ENCODE measurements around the gene SDR9C7. TPM values are rescaled to one million over a fixed set of nuclear protein-coding genes. Genes with fewer than 3 reads are reported as not detected.

SDR9C7 gene
- total and polyA plus RNA-seq, 2 experiments from 2014 or later = not detected

DNA sequence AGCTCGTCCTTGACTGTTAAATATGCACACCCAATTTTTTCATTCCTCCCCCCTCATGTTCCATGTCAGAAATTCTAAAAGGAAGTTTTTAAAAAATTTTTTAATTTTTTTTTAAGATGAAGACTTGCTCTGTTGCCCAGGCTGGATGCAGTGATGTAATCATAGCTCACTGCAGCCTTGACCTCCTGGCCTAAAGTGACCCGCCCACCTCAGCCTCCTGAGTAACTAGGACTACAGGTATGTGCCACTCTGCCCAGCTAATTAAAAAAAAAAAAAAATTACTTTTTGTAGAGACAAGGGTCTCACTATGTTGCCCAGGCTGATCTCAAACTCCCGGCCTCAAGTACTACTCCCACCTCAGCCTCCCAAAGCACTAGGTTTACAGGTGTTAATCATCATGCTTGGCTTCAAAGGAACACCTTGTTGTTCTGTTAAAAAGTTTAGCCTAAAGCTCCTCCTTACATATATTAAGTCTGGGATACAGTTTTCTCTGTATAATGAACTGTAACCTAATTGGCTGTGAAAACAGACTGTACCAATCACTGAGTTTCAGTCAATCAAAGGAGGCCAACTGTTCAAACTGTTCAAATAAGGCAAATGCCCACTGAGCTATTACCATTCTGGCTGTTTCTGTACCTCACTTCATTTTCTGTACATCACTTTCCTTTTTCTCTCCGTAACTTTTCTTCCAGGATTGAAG, 17.8 kb downstream of the SDR9C7 start (continued):
- TF ChIP-seq, protein P1, sequence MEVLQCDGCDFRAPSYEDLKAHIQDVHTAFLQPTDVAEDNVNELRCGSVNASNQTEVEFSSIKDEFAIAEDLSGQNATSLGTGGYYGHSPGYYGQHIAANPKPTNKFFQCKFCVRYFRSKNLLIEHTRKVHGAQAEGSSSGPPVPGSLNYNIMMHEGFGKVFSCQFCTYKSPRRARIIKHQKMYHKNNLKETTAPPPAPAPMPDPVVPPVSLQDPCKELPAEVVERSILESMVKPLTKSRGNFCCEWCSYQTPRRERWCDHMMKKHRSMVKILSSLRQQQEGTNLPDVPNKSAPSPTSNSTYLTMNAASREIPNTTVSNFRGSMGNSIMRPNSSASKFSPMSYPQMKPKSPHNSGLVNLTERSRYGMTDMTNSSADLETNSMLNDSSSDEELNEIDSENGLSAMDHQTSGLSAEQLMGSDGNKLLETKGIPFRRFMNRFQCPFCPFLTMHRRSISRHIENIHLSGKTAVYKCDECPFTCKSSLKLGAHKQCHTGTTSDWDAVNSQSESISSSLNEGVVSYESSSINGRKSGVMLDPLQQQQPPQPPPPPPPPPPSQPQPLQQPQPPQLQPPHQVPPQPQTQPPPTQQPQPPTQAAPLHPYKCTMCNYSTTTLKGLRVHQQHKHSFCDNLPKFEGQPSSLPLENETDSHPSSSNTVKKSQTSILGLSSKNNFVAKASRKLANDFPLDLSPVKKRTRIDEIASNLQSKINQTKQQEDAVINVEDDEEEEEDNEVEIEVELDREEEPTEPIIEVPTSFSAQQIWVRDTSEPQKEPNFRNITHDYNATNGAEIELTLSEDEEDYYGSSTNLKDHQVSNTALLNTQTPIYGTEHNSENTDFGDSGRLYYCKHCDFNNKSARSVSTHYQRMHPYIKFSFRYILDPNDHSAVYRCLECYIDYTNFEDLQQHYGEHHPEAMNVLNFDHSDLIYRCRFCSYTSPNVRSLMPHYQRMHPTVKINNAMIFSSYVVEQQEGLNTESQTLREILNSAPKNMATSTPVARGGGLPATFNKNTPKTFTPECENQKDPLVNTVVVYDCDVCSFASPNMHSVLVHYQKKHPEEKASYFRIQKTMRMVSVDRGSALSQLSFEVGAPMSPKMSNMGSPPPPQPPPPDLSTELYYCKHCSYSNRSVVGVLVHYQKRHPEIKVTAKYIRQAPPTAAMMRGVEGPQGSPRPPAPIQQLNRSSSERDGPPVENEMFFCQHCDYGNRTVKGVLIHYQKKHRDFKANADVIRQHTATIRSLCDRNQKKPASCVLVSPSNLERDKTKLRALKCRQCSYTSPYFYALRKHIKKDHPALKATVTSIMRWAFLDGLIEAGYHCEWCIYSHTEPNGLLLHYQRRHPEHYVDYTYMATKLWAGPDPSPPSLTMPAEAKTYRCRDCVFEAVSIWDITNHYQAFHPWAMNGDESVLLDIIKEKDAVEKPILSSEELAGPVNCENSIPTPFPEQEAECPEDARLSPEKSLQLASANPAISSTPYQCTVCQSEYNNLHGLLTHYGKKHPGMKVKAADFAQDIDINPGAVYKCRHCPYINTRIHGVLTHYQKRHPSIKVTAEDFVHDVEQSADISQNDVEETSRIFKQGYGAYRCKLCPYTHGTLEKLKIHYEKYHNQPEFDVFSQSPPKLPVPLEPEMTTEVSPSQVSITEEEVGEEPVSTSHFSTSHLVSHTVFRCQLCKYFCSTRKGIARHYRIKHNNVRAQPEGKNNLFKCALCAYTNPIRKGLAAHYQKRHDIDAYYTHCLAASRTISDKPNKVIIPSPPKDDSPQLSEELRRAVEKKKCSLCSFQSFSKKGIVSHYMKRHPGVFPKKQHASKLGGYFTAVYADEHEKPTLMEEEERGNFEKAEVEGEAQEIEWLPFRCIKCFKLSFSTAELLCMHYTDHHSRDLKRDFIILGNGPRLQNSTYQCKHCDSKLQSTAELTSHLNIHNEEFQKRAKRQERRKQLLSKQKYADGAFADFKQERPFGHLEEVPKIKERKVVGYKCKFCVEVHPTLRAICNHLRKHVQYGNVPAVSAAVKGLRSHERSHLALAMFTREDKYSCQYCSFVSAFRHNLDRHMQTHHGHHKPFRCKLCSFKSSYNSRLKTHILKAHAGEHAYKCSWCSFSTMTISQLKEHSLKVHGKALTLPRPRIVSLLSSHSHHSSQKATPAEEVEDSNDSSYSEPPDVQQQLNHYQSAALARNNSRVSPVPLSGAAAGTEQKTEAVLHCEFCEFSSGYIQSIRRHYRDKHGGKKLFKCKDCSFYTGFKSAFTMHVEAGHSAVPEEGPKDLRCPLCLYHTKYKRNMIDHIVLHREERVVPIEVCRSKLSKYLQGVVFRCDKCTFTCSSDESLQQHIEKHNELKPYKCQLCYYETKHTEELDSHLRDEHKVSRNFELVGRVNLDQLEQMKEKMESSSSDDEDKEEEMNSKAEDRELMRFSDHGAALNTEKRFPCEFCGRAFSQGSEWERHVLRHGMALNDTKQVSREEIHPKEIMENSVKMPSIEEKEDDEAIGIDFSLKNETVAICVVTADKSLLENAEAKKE (CRISPR knock-in tag; IDR thresholded peaks at IDR 0.05) = no peak
- no peak for TF ChIP-seq ZNF114 (CRISPR knock-in tag; IDR thresholded peaks at IDR 0.05)
- no peak for TF ChIP-seq JUNB (IDR thresholded peaks at IDR 0.05; ENCODE audit: unreplicated experiment)
- no peak for TF ChIP-seq NANOG (IDR thresholded peaks at IDR 0.05; ENCODE audit: borderline replicate concordance)
- TF ChIP-seq EZH2 (IDR thresholded peaks at IDR 0.05; ENCODE audit: low read depth, unreplicated experiment) = no peak
- no peak for TF ChIP-seq STAT1 (IDR thresholded peaks at IDR 0.05; ENCODE audit: unreplicated experiment)
- TF ChIP-seq POLR2AphosphoS5 (IDR thresholded peaks at IDR 0.05; ENCODE audit: low read depth) = no peak
- no peak for TF ChIP-seq CTCF (conservative IDR thresholded peaks at IDR 0.05; ENCODE audit: low read depth in 2 of 2)
- TF ChIP-seq CREB1 (CRISPR knock-in tag; IDR thresholded peaks at IDR 0.05; ENCODE audit: low read depth) = no peak
